A673 (cell line): ENCODE results near the gene TNFAIP8L3. TPM values are rescaled to one million over a fixed set of nuclear protein-coding genes. Genes with fewer than 3 reads are reported as not detected.
A peak's percentile ranks its signal among the peaks of the same experiment; 100 is the strongest.

Experiments used
- BruUV-seq: library from RNA; stranded (reverse); fragments of 400-500 nt; replicated peaks from 2 replicates; lab custom pipeline; 2021; lab: Mats Ljungman, UMichigan
- CTCF ChIA-PET: fragments of 300-600 bp; sonication (Branson Sonifier 250); formaldehyde crosslinking; loops from one replicate; lab custom pipeline; 2022; ENCODE audit warnings: antibody characterized with exemption; lab: Charles Lee
- POLR2A ChIA-PET: fragments of 300-600 bp; sonication (Branson Sonifier 250); formaldehyde crosslinking; loops from one replicate; lab custom pipeline; 2022; ENCODE audit warnings: antibody characterized with exemption; ENCODE audit not compliant: low non-redundant PET; lab: Charles Lee
- DNase-seq: peaks from one replicate; pipeline ENCODE4 v3.0.0-alpha.2; 2015; ENCODE audit warnings: low spot score
- H3K27ac ChIP-seq: fragments of 200-600 bp; sonication (generic); 2 replicates; pipeline ENCODE4 v1.5.1; 2016; ENCODE audit warnings: mixed run types, low read depth, mild to moderate bottlenecking, mixed read lengths, antibody characterized with exemption, low read length; ENCODE audit not compliant: poor library complexity, severe bottlenecking
- H3K27me3 ChIP-seq: fragments of 200-600 bp; sonication (generic); replicated peaks from 2 replicates; pipeline ENCODE4 v1.6.1; 2017; ENCODE audit warnings: mixed run types, low read depth, mild to moderate bottlenecking, mixed read lengths, antibody characterized with exemption, low read length; ENCODE audit not compliant: insufficient read depth, poor library complexity
- H3K36me3 ChIP-seq: fragments of 200-600 bp; sonication (generic); 2 replicates; pipeline ENCODE4 v1.6.1; 2016; ENCODE audit warnings: mixed run types, mild to moderate bottlenecking, mixed read lengths, antibody characterized with exemption, low read length; ENCODE audit not compliant: insufficient read depth, poor library complexity, severe bottlenecking
- H3K4me1 ChIP-seq: fragments of 200-600 bp; sonication (generic); 2 replicates; pipeline ENCODE4 v1.6.1; 2017; ENCODE audit warnings: mixed run types, mild to moderate bottlenecking, mixed read lengths, antibody characterized with exemption, low read length; ENCODE audit not compliant: insufficient read depth, poor library complexity, severe bottlenecking
- H3K4me3 ChIP-seq: fragments of 200-600 bp; sonication (generic); 2 replicates; pipeline ENCODE4 v1.5.1; 2016; ENCODE audit warnings: low read depth, mixed run types, mild to moderate bottlenecking, mixed read lengths, low read length; ENCODE audit not compliant: poor library complexity, severe bottlenecking
- H3K9me3 ChIP-seq: fragments of 200-600 bp; sonication (generic); 2 replicates; pipeline ENCODE4 v1.6.1; 2016; ENCODE audit warnings: mixed run types, low read depth, mild to moderate bottlenecking, mixed read lengths, antibody characterized with exemption, low read length; ENCODE audit not compliant: poor library complexity, severe bottlenecking
- CTCF ChIP-seq: fragments of 300-800, 200-600 bp; sonication (generic); conservative IDR thresholded peaks from 2 replicates; pipeline ENCODE4 v1.5.1; 2017; ENCODE audit warnings: low read depth, mild to moderate bottlenecking, antibody characterized with exemption, low read length, moderate library complexity, mixed read lengths
- EZH2 ChIP-seq: fragments of 200-600 bp; sonication (generic); IDR thresholded peaks from 2 replicates; pipeline ENCODE4 v1.6.1; 2017; ENCODE audit warnings: borderline replicate concordance, low read depth, mild to moderate bottlenecking, mixed read lengths, antibody characterized with exemption, low read length; ENCODE audit not compliant: poor library complexity, severe bottlenecking
- intact Hi-C: fragments of 100-400 bp; cut with micrococcal nuclease; formaldehyde crosslinking; loops from one replicate; pipeline ENCODE4 v1.10.0; 2022; ENCODE audit not compliant: unreplicated experiment
- total RNA-seq: library from RNA; stranded (reverse); gene quantifications from 2 replicates; pipeline ENCODE4 v1.2.3, GENCODE V29; 2021

TNFAIP8L3 gene
- total RNA-seq, 1 experiment from 2014 or later: 0.15 TPM

- H3K9me3 ChIP-seq: no peaks in the 10 kb centered on the region
- no peak overlapping the region for H3K4me3 ChIP-seq
- CTCF ChIA-PET: no interaction called here
- H3K27ac ChIP-seq: no peak overlapping the region
- POLR2A ChIA-PET: no interaction called here
- H3K4me1 ChIP-seq: no peaks in the 10 kb centered on the region
- H3K36me3 ChIP-seq: no peaks in the 10 kb centered on the region
- H3K27me3 ChIP-seq: no peaks in the 10 kb centered on the region
- DNase-seq: peak; percentile 5
- TF ChIP-seq CTCF (no peak), EZH2 (no peak)
- intact Hi-C loops: no loop called here
- no TSS peak for BruUV-seq
Measured at GRCh38 chr15:51051776-51052175, 42.9 kb downstream of the TNFAIP8L3 start.

GRCh38 chr15:51049081-51049480 is 45.6 kb downstream of the TNFAIP8L3 start:
- Histone ChIP-seq H3K9me3 (no peaks in the 10 kb centered on the region), H3K4me1 (no peaks in the 10 kb centered on the region), H3K4me3 (no peak overlapping the region), H3K36me3 (no peaks in the 10 kb centered on the region), H3K27me3 (no peaks in the 10 kb centered on the region), H3K27ac (no peak overlapping the region)
- ChIA-PET POLR2A (no interaction called here), CTCF (interaction anchor here (0.7 kb wide), 1 partner anchor 181 kb away, joined by 6 read pairs; no protein-coding TSS in a partner anchor)
- no TSS peak for BruUV-seq
- TF ChIP-seq EZH2: no peak
- TF ChIP-seq CTCF: no peak
- intact Hi-C loops: loop anchor here (10.0 kb wide), 1 partner anchor 316 kb away; no protein-coding TSS in a partner anchor
- DNase-seq: no peak

- no TSS peak for BruUV-seq
- no peaks in the 10 kb centered on the region for H3K4me1 ChIP-seq
- no peaks in the 10 kb centered on the region for H3K36me3 ChIP-seq
- no peak overlapping the region for H3K4me3 ChIP-seq
- no peak for TF ChIP-seq EZH2
- no peaks in the 10 kb centered on the region for H3K27me3 ChIP-seq
- POLR2A ChIA-PET: no interaction called here
- intact Hi-C loops: loop anchor here (10.0 kb wide), 1 partner anchor 316 kb away; no protein-coding TSS in a partner anchor
- no peak overlapping the region for H3K27ac ChIP-seq
- no peak for DNase-seq
- no peaks in the 10 kb centered on the region for H3K9me3 ChIP-seq
- CTCF ChIA-PET: interaction anchor here (0.7 kb wide), 1 partner anchor 180 kb away, joined by 6 read pairs; no protein-coding TSS in a partner anchor
Measured at GRCh38 chr15:51048308-51048707, 46.4 kb downstream of the TNFAIP8L3 start.
